ENCODE results near the gene TMEM14A. TPM values are rescaled to one million over a fixed set of nuclear protein-coding genes. Genes with fewer than 3 reads are reported as not detected.
A peak's percentile ranks its signal among the peaks of the same experiment; 100 is the strongest.

TMEM14A gene, protein sequence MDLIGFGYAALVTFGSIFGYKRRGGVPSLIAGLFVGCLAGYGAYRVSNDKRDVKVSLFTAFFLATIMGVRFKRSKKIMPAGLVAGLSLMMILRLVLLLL
- 10 to 100 TPM; 10.1 to 15.7 (median 12.4) TPM for total RNA-seq

DNA sequence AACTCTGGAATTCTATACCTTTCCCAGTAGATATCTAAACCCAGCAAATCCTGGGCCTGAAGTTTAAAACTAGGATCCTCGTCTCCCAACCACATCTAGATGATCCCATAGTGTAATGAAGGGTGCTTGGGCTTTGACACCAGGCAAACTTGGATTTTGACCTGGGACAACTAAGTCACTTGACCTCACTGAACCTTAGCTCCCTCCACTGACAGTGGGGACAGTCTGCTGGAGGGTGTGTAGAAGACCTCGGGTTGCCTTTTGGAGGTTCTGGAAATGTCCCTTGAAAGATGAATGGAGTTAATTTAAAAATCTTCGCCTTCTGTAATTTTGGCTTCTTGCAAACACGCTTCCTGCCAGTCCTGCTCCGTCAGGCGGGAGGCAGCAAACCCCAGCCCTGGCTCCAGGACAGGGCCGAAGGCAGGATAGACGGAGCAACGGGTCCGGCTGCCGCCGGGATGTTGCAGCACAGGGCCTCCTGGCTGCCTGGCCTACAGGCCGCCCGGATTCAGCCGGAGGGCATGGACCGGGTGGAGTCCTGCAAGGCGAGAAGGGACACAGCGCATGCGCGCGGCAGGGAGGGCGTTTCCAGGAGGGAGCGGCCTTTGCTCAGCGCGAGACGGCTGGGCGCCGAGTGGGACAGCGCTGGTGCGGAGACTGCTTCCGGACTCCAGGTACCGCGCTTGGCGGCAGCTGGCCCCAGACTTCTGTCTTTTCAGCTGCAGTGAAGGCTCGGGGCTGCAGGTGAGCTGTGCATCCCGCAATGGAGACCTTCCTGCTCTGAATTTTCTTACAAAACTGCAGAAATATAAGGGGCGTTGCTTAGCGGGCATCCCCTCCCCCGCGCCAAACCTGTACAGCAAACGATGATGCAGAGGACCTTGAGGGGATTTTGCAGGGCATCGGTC lies at the start of gene TMEM14A:
Gene TMEM14A, plus strand, starts transcription at position 612 of the 908 bp plus-strand sequence. CDS start 5,990 bp downstream, outside the sequence.
- WGBS, result 5% methylated on average over 16 of the region's 42 CpGs
- Histone ChIP-seq H3K36me3 (no peaks in the 10 kb centered on the region), H3K4me3 (peak within 1 kb of the TSS; percentile 68), H3K4me1 (peaks cover 22% of the 10 kb centered on the region), H3K9me3 (no peaks in the 10 kb centered on the region), H3K27ac (peak within 1 kb of the TSS; percentile 40), H3K27me3 (no peaks in the 10 kb centered on the region)
- DNase-seq (ENCODE audit: low spot score in 2 of 2), result peak; percentile 97 to 98
- TF ChIP-seq, protein P1, sequence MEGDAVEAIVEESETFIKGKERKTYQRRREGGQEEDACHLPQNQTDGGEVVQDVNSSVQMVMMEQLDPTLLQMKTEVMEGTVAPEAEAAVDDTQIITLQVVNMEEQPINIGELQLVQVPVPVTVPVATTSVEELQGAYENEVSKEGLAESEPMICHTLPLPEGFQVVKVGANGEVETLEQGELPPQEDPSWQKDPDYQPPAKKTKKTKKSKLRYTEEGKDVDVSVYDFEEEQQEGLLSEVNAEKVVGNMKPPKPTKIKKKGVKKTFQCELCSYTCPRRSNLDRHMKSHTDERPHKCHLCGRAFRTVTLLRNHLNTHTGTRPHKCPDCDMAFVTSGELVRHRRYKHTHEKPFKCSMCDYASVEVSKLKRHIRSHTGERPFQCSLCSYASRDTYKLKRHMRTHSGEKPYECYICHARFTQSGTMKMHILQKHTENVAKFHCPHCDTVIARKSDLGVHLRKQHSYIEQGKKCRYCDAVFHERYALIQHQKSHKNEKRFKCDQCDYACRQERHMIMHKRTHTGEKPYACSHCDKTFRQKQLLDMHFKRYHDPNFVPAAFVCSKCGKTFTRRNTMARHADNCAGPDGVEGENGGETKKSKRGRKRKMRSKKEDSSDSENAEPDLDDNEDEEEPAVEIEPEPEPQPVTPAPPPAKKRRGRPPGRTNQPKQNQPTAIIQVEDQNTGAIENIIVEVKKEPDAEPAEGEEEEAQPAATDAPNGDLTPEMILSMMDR (IDR thresholded peaks at IDR 0.05), result no peak
- peak in 1 of 3 donors; percentile 22 for TF ChIP-seq POLR2AphosphoS5 (IDR thresholded peaks at IDR 0.05)
- TF ChIP-seq POLR2A (IDR thresholded peaks at IDR 0.05), result peak in 1 of 2 donors; percentile 37
- no peak for TF ChIP-seq EP300 (IDR thresholded peaks at IDR 0.05)

DNA sequence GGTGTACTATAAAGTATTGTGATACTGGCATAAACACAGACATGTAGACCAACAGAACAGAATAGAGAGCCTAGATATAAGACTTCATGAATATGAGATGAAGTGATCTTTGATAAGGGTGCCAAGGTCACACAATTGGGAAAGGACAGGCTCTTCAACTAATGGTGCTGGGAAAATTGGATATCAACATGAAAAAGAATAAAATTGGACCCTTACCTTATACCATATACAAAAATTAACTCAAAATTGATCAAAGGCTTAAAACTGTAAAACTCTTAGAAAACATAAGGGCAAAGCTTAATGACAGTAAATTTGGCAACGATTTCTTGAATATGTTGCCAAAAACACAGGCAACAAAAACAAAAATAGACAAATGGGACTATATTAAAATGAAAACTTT lies 49.3 kb upstream of the TMEM14A start:
- Histone ChIP-seq H3K9me3 (no peaks in the 10 kb centered on the region), H3K4me3 (no peak overlapping the region), H3K27ac (no peak overlapping the region), H3K4me1 (no peaks in the 10 kb centered on the region), H3K27me3 (peaks cover 3% of the 10 kb centered on the region), H3K36me3 (no peaks in the 10 kb centered on the region)
- WGBS, result 78% methylated on average over 1 of the region's 1 CpG
- DNase-seq (ENCODE audit: low spot score in 2 of 2), result no peak
- TF ChIP-seq POLR2A (IDR thresholded peaks at IDR 0.05), result no peak
- TF ChIP-seq EP300 (IDR thresholded peaks at IDR 0.05), result no peak
- no peak for TF ChIP-seq POLR2AphosphoS5 (IDR thresholded peaks at IDR 0.05)
- TF ChIP-seq, protein P1 (IDR thresholded peaks at IDR 0.05), result no peak

DNA sequence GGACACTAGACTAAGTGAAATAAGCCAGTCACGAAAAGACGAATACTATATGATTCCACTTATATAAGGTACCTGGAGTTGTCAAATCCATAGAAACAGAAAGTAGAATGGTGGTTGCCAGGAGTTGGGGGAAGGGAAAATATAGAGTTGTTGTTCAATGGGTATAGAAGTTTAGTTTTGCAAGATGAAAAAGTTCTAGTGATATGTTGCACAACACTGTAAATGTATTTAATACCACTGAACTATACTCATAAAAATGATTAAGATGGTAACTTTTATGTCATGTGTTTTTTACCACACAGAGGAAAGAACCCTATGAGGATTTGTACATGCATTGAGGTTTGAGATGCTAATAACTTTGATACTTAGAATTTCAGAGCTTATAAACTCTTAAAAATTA lies 48.1 kb upstream of the TMEM14A start:
- no peaks in the 10 kb centered on the region for H3K4me1 ChIP-seq
- peaks cover 3% of the 10 kb centered on the region for H3K27me3 ChIP-seq
- no peaks in the 10 kb centered on the region for H3K9me3 ChIP-seq
- 90% methylated on average over 2 of the region's 2 CpGs for WGBS
- no peaks in the 10 kb centered on the region for H3K36me3 ChIP-seq
- no peak overlapping the region for H3K4me3 ChIP-seq
- no peak overlapping the region for H3K27ac ChIP-seq
- TF ChIP-seq EP300 (IDR thresholded peaks at IDR 0.05), result no peak
- no peak for TF ChIP-seq POLR2A (IDR thresholded peaks at IDR 0.05)
- no peak for TF ChIP-seq POLR2AphosphoS5 (IDR thresholded peaks at IDR 0.05)
- TF ChIP-seq, protein P1 (IDR thresholded peaks at IDR 0.05), result no peak
- DNase-seq (ENCODE audit: low spot score in 2 of 2), result no peak

DNA sequence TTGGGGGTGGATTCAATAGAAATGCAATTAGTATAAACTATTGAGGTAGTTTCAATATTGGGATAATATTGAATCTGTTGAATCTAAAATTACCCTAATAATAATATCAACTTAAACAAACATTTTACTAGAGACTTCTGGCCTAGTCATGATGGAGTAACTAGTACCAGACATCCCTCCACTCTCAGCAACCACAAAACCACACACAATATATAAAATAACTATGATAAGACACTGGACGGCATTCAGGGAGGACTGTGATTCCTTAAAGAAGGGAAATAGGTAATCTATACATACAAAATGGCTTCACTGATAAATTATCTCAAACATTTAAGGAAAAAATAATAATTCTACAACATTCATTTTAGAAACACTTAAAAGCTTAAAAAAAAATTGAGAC lies 38.9 kb upstream of the TMEM14A start:
- H3K9me3 ChIP-seq, result no peaks in the 10 kb centered on the region
- WGBS, result 97% methylated on average over 1 of the region's 1 CpG
- no peak for DNase-seq (ENCODE audit: low spot score in 2 of 2)
- no peak overlapping the region for H3K27ac ChIP-seq
- H3K4me3 ChIP-seq, result no peak overlapping the region
- no peaks in the 10 kb centered on the region for H3K4me1 ChIP-seq
- no peaks in the 10 kb centered on the region for H3K36me3 ChIP-seq
- TF ChIP-seq EP300 (IDR thresholded peaks at IDR 0.05) (no peak), POLR2A (IDR thresholded peaks at IDR 0.05) (no peak), POLR2AphosphoS5 (IDR thresholded peaks at IDR 0.05) (no peak)
- TF ChIP-seq, protein P1 (IDR thresholded peaks at IDR 0.05), result no peak
- no peaks in the 10 kb centered on the region for H3K27me3 ChIP-seq

DNA sequence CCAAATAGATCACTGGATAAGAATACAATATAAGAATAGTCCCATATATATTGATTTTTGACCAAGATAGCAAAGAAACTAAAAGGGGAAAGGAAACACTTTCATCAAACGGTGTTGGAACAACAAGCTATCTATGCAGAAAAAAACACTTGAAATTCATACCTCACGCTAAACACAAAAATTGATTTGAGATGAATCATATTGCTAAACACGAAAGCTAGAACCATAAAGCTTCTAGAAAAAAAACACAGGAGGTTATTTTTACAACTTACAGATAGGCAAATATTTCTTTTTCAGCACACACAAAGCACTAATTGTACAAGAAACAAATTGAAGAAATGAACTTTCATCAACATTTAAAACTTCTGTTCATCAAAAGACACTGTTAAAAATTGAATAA lies 36.7 kb upstream of the TMEM14A start:
- H3K36me3 ChIP-seq, result no peaks in the 10 kb centered on the region
- no peaks in the 10 kb centered on the region for H3K4me1 ChIP-seq
- no peak overlapping the region for H3K27ac ChIP-seq
- TF ChIP-seq POLR2AphosphoS5 (IDR thresholded peaks at IDR 0.05), result no peak
- TF ChIP-seq POLR2A (IDR thresholded peaks at IDR 0.05), result no peak
- TF ChIP-seq, protein P1 (IDR thresholded peaks at IDR 0.05), result no peak
- TF ChIP-seq EP300 (IDR thresholded peaks at IDR 0.05), result no peak
- H3K27me3 ChIP-seq, result peaks cover 3% of the 10 kb centered on the region
- no peaks in the 10 kb centered on the region for H3K9me3 ChIP-seq
- DNase-seq (ENCODE audit: low spot score in 2 of 2), result no peak
- H3K4me3 ChIP-seq, result no peak overlapping the region
- 71% methylated on average over 3 of the region's 3 CpGs for WGBS
